K562 (cell line): ENCODE results near the gene ODAD3. TPM values are rescaled to one million over a fixed set of nuclear protein-coding genes. Genes with fewer than 3 reads are reported as not detected.

ENCODE experiments used
- CAMTA2 ChIP-seq: fragments of 250-450 bp; sonication (Bioruptor Pico); conservative IDR thresholded peaks from 2 replicates; pipeline ENCODE4 v1.5.1; 2022
- CBX1 ChIP-seq: sonication (generic); IDR thresholded peaks from 2 replicates; pipeline ENCODE4 v1.6.1; 2016; ENCODE audit warnings: antibody characterized with exemption, low read depth, mild to moderate bottlenecking
- CCNT2 ChIP-seq: IDR thresholded peaks from 2 replicates; pipeline ENCODE4 v1.6.1; 2011; ENCODE audit warnings: borderline replicate concordance, low read depth, mild to moderate bottlenecking, moderate library complexity, mixed read lengths, low read length; ENCODE audit not compliant: insufficient read length; ENCODE audit errors: extremely low read depth
- CEBPG ChIP-seq, 3 experiments: fragments of 200-800 bp in 1 of 3; sonication (Bioruptor generic) in 1 of 3; sonication (generic) in 1 of 3; formaldehyde crosslinking in 1 of 3; IDR thresholded peaks in 2 of 3; conservative IDR thresholded peaks in 1 of 3; 2 replicates each; pipeline versions ENCODE4 v1.6.1 to v1.8.0; 2016 to 2022; ENCODE audit warnings: missing compliant biosample characterization in 2 of 3, missing genetic modification characterization in 2 of 3, mild to moderate bottlenecking in 1 of 3, missing genetic modification reagents in 1 of 3
- ELF4 ChIP-seq: fragments of 450-650 bp; formaldehyde crosslinking; IDR thresholded peaks from 2 replicates; pipeline ENCODE4 v1.4.0; 2022; ENCODE audit warnings: missing genetic modification characterization
- FOXK2 ChIP-seq, 2 experiments: fragments of 450-650 bp; IDR thresholded peaks in 1 of 2; conservative IDR thresholded peaks in 1 of 2; 2 replicates each; pipeline ENCODE4 v1.6.1; 2016; ENCODE audit warnings: low read depth in 2 of 2, mild to moderate bottlenecking in 1 of 2
- HDAC6 ChIP-seq: IDR thresholded peaks from 2 replicates; pipeline ENCODE4 v1.6.1; 2012; ENCODE audit warnings: low read depth, mild to moderate bottlenecking, control low read depth, inconsistent platforms, low read length, moderate library complexity
- MECOM ChIP-seq: fragments of 250-450 bp; sonication (Bioruptor Pico); IDR thresholded peaks from 2 replicates; pipeline ENCODE4 v1.8.0; 2022; ENCODE audit warnings: inconsistent platforms
- MYBL2 ChIP-seq, 2 experiments: fragments of 450-650 bp in 1 of 2; sonication (generic) in 1 of 2; formaldehyde crosslinking in 1 of 2; IDR thresholded peaks; 2 replicates each; pipeline versions ENCODE4 v1.6.1 to v1.8.1; 2017 to 2022; ENCODE audit warnings: borderline replicate concordance in 1 of 2, inconsistent platforms in 1 of 2, low read depth in 1 of 2, mild to moderate bottlenecking in 1 of 2, missing genetic modification reagents in 1 of 2, moderate library complexity in 1 of 2
- MYNN ChIP-seq, 2 experiments: sonication (generic); formaldehyde crosslinking in 1 of 2; IDR thresholded peaks; 2 replicates each; pipeline versions ENCODE4 v1.5.0 to v1.6.1; 2016 to 2020; ENCODE audit warnings: antibody characterized with exemption in 1 of 2, missing genetic modification reagents in 1 of 2
- NR3C1 ChIP-seq: sonication (generic); formaldehyde crosslinking; IDR thresholded peaks from 2 replicates; pipeline ENCODE4 v1.8.1; 2022; ENCODE audit warnings: missing genetic modification reagents
- PML ChIP-seq: IDR thresholded peaks from 2 replicates; pipeline ENCODE4 v1.6.1; 2012; ENCODE audit warnings: low read length, inconsistent platforms
- PTTG1 ChIP-seq: fragments of 450-650 bp; IDR thresholded peaks from 2 replicates; pipeline ENCODE4 v1.6.1; 2016; ENCODE audit warnings: low read depth, mild to moderate bottlenecking, missing genetic modification characterization, missing compliant biosample characterization
- RAD21 ChIP-seq, 2 experiments: fragments of 250-450 bp in 1 of 2; fragments of 450-650 bp in 1 of 2; sonication (Bioruptor Pico) in 1 of 2; formaldehyde crosslinking in 1 of 2; IDR thresholded peaks in 1 of 2; conservative IDR thresholded peaks in 1 of 2; 2 replicates each; pipeline versions ENCODE4 v1.4.0 to v1.8.0; 2020 to 2022; ENCODE audit warnings: mild to moderate bottlenecking in 2 of 2, moderate library complexity in 1 of 2
- RBBP5 ChIP-seq: fragments of 200-600 bp; sonication (generic); IDR thresholded peaks from 2 replicates; pipeline ENCODE4 v1.6.1; 2012; ENCODE audit warnings: borderline replicate concordance, mild to moderate bottlenecking, low read length, control low read depth, inconsistent platforms; ENCODE audit not compliant: insufficient read depth, poor library complexity, severe bottlenecking
- SIRT6 ChIP-seq: IDR thresholded peaks from one replicate; pipeline ENCODE4 v1.6.1; 2012; ENCODE audit warnings: low read depth, mild to moderate bottlenecking, control low read depth, inconsistent platforms, low read length, moderate library complexity
- SNIP1 ChIP-seq: fragments of 450-650 bp; IDR thresholded peaks from 2 replicates; pipeline ENCODE4 v1.7.1; 2017; ENCODE audit warnings: low read depth, mild to moderate bottlenecking
- TARDBP ChIP-seq: fragments of 450-650 bp; IDR thresholded peaks from 2 replicates; pipeline ENCODE4 v1.6.1; 2016
- TBP ChIP-seq: optimal IDR thresholded peaks from 2 replicates; pipeline ENCODE3; 2011; ENCODE audit warnings: low read depth, low read length, improper control_type of control experiment
- ZBTB7A ChIP-seq: IDR thresholded peaks from 2 replicates; pipeline ENCODE4 v1.6.1; 2011; ENCODE audit warnings: low read depth, mild to moderate bottlenecking, low read length, moderate library complexity, borderline replicate concordance; ENCODE audit not compliant: control insufficient read depth
- ZNF146 ChIP-seq: IDR thresholded peaks from one replicate; pipeline ENCODE4 v1.6.1; 2018; ENCODE audit warnings: missing compliant biosample characterization; ENCODE audit not compliant: unreplicated experiment
- ZNF239 ChIP-seq: fragments of 250-450 bp; sonication (Bioruptor Pico); IDR thresholded peaks from 2 replicates; pipeline ENCODE4 v1.4.0; 2020; ENCODE audit warnings: mild to moderate bottlenecking
- ZNF41 ChIP-seq: fragments of 250-450 bp; sonication (Bioruptor Pico); conservative IDR thresholded peaks from 2 replicates; pipeline ENCODE4 v1.4.0; 2020; ENCODE audit warnings: mild to moderate bottlenecking
- ZNF584 ChIP-seq: fragments of 200-800 bp; sonication (Bioruptor generic); IDR thresholded peaks from 2 replicates; pipeline ENCODE4 v1.6.1; 2016; ENCODE audit warnings: low read depth, mild to moderate bottlenecking, missing genetic modification characterization, missing compliant biosample characterization
- ZNF77 ChIP-seq: fragments of 250-450 bp; sonication (Bioruptor Pico); IDR thresholded peaks from 2 replicates; pipeline ENCODE4 v1.5.0; 2020
- ZNF780A ChIP-seq: fragments of 250-450 bp; sonication (Bioruptor Pico); IDR thresholded peaks from 2 replicates; pipeline ENCODE4 v1.5.0; 2021; ENCODE audit warnings: mild to moderate bottlenecking
- polyA plus RNA-seq, 8 experiments: library from polyadenylated mRNA; depleted of rRNA in 4 of 8; stranded (reverse) in 5 of 8; unstranded in 3 of 8; fragments of >200 nt; fragmentation: Nextera tagmentation in 2 of 8; fragmentation: Illumina TruSeq in 1 of 8; extraction: Ambion mirVana in 2 of 8; extraction: Trizol in 1 of 8; gene quantifications; 2 replicates each; pipeline versions ENCODE4 v1.2.1 to v1.2.3, GENCODE V29; 2011 to 2014; ENCODE audit warnings: inconsistent platforms in 1 of 8, missing spikeins in 1 of 8
- total RNA-seq, 7 experiments: library from RNA; depleted of rRNA in 6 of 7; stranded (reverse); fragments of >200 nt in 6 of 7; fragmentation: Illumina TruSeq in 2 of 7; extraction: Trizol in 2 of 7; gene quantifications; 2 replicates each; pipeline versions ENCODE4 v1.2.1 to v1.2.3, GENCODE V29; 2011 to 2021; ENCODE audit warnings: low replicate concordance in 1 of 7
- TF ChIP-seq, protein P1 (sequence below): sonication (generic); formaldehyde crosslinking; IDR thresholded peaks from 2 replicates; pipeline ENCODE4 v1.4.0; 2020; ENCODE audit warnings: mild to moderate bottlenecking, missing genetic modification reagents

Gene ODAD3
- total and polyA plus RNA-seq, 9 of the 15 experiments (the other 6 are each of a cell fraction or from before 2014, with no cell fraction given): 0.07 to 0.72 (median 0.14) TPM; not detected in 2

DNA sequence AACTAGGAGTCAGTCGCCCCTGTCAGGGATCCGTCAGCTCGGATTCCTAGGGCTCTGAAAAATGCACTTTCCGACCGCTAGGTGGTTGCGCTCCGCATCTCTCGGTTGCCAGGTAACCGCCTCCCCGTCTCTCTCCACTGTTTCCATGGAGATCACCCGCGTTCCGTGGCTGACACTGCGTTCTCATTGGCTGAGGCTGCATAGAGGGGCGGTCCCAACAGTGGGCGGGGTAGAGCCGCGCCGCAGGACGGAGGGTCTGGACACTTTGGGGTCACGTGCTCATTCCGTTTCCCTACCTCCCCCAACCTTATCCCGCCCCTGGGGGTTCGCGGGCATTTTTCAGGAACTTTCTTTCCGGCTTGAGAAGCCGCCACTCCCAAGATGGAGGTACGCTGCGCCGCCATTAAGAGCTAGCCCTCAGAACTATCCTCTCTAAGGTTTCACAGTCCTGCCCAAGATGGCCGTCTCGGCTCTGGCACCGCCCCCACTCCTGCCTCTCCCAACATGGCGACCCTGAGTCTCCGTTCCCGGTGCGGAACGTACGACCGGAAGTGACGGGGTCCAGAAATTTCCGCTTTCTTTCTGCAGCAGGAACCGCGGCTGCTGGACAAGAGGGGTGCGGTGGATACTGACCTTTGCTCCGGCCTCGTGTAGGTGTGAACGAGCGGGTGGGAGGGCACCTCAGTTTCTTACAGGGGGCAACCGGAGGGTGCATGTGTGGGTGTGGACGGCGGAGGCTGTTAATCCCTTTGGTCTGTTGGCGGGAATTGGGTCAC lies at the start of gene ODAD3, which contains the start of gene PRKCSH (continued):
- TF ChIP-seq RBBP5 (peak; percentile 54), NR3C1 (CRISPR knock-in tag) (no peak), ZNF77 (CRISPR knock-in tag) (no peak), ZNF780A (CRISPR knock-in tag) (no peak), MYNN (IDR thresholded peaks at IDR 0.05) (peak; percentile 94), MYNN (CRISPR knock-in tag; IDR thresholded peaks at IDR 0.05) (no peak), ZNF41 (CRISPR knock-in tag) (no peak), PML (no peak), TARDBP (0 out of 2 replicates have a peak, but pooled peaks have one; percentile 28), ZNF239 (peak; percentile 49; the same call in 1 of the 2 replicates), ELF4 (CRISPR knock-in tag) (peak; percentile 79; the same call in 1 of the 2 replicates), MYBL2 (IDR thresholded peaks at IDR 0.05; ENCODE audit: low read depth) (peak; percentile 83), MYBL2 (CRISPR knock-in tag; IDR thresholded peaks at IDR 0.05; ENCODE audit: borderline replicate concordance) (no peak), TBP (peak; percentile 65), CCNT2 (no peak), CEBPG (CRISPR knock-in tag; IDR thresholded peaks at IDR 0.05) (no peak), CEBPG (tag; conservative IDR thresholded peaks at IDR 0.05 in 1 of 2, IDR thresholded peaks at IDR 0.05 in 1 of 2) (no peak), ZNF584 (CRISPR knock-in tag) (peak; percentile 96), SNIP1 (no peak), CBX1 (no peak), ZNF146 (no peak), PTTG1 (tag) (no peak), HDAC6 (no peak), SIRT6 (no peak), FOXK2 (conservative IDR thresholded peaks at IDR 0.05 in 1 of 2, IDR thresholded peaks at IDR 0.05 in 1 of 2; ENCODE audit: low read depth in 2 of 2) (peak in 1 of 2 experiments; percentile 16; a peak in 2 of 4 replicates), MECOM (no peak), RAD21 (CRISPR knock-in tag; conservative IDR thresholded peaks at IDR 0.05 in 1 of 2, IDR thresholded peaks at IDR 0.05 in 1 of 2) (peak in 1 of 2 experiments; percentile 4; a peak in 1 of 4 replicates), CAMTA2 (CRISPR knock-in tag) (no peak), ZBTB7A (no peak)
- TF ChIP-seq, protein P1, sequence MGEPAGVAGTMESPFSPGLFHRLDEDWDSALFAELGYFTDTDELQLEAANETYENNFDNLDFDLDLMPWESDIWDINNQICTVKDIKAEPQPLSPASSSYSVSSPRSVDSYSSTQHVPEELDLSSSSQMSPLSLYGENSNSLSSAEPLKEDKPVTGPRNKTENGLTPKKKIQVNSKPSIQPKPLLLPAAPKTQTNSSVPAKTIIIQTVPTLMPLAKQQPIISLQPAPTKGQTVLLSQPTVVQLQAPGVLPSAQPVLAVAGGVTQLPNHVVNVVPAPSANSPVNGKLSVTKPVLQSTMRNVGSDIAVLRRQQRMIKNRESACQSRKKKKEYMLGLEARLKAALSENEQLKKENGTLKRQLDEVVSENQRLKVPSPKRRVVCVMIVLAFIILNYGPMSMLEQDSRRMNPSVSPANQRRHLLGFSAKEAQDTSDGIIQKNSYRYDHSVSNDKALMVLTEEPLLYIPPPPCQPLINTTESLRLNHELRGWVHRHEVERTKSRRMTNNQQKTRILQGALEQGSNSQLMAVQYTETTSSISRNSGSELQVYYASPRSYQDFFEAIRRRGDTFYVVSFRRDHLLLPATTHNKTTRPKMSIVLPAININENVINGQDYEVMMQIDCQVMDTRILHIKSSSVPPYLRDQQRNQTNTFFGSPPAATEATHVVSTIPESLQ (CRISPR knock-in tag): no peak
